Measurements from ENCODE around the gene MAP7D2. TPM values are rescaled to one million over a fixed set of nuclear protein-coding genes. Genes with fewer than 3 reads are reported as not detected.

Gene MAP7D2
- 0.12 TPM in 1 of 2 replicates, not detected in the other for total RNA-seq (ENCODE audit: low replicate concordance)

DNA sequence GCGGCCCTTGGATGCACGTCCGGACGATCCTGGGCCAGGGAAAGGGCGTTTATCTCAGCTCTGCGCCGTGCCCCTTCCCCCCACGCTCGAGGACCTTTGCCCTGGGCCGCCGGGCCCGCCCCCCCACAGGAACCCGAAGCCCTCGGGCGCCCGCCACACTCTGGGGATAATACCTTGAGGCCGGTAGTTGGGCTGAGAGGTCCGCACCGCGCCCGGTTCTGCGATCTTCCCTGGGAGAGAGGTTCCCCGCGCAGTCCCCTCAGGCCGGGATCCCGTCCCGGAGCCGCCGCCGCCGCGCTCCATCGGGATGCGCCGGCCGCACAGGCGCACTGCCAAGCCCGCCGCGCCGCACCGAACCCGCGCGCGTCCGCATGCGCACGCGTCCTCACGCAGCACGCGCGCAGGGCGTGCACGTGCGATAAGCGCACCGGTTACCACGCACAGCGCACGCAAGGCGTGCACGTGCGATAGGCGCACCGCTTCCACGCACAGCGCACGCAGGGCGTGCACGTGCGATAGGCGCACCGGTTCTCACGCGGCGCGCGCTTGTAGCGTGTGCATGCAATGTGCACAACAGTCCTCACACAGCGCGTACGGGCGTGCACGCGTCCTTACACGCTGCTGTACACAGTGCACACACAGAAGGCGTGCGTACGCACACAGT is at the start of gene MAP7D2:
Gene MAP7D2, minus strand, starts transcription at position 331 of the 664 bp plus-strand sequence. Its CDS starts 28 bp downstream, at position 303.

DNA sequence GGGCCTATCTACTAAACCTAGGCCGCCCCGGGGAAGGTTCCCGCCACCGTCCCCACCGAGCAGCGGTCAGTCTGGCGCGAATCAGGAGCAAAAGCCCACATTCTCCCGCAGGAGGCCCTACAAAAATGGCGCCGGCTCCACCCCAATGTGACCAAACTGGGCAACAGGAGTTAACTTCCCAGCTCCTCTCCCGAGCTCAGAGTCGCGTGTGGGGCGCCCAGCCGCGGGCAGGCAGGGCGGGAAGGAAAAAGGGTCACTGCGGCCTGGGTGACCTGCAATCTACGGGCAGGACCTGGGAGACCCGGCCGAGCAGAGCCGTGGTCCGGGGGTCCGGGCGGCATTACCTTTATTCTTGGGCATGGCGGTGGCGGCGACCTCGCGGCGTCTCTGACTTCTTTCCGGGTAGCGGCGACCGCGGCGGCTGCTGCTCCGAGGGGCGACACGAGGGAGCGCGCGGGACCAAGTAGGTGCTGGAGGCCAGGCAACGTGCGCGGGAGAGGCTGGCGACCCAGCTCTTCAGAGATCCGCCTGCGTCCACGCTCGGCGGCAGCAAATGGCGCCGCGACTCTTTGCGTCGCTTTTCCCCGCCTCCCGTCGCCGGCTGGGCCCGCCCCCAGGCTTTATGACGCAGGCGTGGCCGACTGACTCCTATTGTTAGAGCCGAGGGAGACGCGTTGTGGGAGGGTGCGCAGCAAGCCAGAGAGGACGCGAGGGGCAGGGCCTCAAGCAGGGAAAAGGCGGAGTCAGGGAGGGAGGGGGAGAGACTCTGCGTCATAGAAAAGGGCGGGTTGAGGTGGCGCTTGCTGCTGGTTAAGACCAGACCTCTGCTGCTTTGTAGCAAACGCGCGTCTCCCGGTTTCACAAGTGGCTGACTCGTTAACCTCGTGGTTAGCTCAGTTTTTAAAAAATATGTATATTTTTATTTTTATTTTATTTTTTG is 24.8 kb upstream of the MAP7D2 start, which contains the start of gene EIF1AX:
Gene EIF1AX, minus strand, starts transcription at position 558 of the 940 bp plus-strand sequence. Its CDS starts 198 bp downstream, at position 360.

DNA sequence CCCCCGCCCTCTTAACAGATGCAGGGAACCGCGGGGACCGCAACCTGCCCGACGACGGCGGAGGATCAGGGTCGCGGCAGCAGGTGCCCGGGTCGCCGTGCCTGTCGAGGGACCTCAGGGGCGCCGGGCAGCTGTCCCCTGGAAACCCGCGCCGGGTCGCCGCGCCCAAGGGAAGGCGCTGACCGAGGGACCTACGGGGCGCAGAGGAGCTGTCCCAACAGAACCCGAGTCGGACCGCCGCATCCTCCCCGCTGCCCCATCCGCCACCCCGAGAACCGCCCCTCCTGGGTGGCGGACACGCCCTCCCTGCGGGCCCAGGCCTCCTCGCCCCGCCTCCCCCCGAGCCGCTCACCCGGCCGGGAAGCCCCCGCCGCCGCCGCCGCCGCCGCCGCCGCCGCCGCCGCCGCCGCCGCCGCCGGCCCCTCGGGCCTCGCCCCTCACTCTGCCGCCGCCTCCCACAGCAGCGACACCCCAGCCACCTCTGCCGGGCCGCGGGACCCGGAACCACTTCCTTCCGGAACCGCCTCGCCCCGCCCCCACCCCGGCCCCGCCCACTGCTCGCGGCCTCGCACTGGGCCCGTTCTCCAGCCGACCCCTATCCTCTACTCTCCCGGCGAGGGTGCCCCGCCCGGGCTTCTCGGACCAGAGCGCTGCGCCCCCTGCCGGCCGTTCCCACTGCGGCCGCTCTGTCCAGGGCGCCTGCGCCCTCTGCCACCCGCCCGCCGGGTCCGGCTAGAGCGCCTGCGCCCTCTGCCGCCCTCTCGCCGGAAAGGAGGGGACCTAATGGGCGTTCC is 126.0 kb downstream of the MAP7D2 start, which contains the start of gene BCLAF3:
Gene BCLAF3, minus strand, starts transcription at position 506 of the 794 bp plus-strand sequence. CDS start 20,797 bp downstream, outside the sequence.

Other genes starting within 250 kb of the MAP7D2 start
- gene SH3KBP1, start 229.3 kb downstream of the MAP7D2 start, total RNA-seq (ENCODE audit: low replicate concordance) = 13.5 and 70.2 TPM in 2 replicates
- gene BCLAF3, start 125.8 kb downstream of the MAP7D2 start, total RNA-seq (ENCODE audit: low replicate concordance) = 4.2 and 4.9 TPM in 2 replicates
- gene EIF1AX, start 24.9 kb upstream of the MAP7D2 start, total RNA-seq (ENCODE audit: low replicate concordance) = 13.3 and 15.9 TPM in 2 replicates
- gene RPS6KA3, start 150.0 kb upstream of the MAP7D2 start, total RNA-seq (ENCODE audit: low replicate concordance) = 20.7 and 21.8 TPM in 2 replicates

Measured in smooth muscle cell of the coronary artery (primary cell).